HepG2 (cell line): ENCODE results near the gene TOMM20. TPM values are rescaled to one million over a fixed set of nuclear protein-coding genes. Genes with fewer than 3 reads are reported as not detected.

Source experiments
- ATF2 ChIP-seq: sonication (generic); formaldehyde crosslinking; IDR thresholded peaks from 2 replicates; pipeline ENCODE4 v1.4.0; 2020; ENCODE audit warnings: missing genetic modification reagents
- ATF7-NPFF ChIP-seq: sonication (generic); formaldehyde crosslinking; IDR thresholded peaks from 2 replicates; pipeline ENCODE4 v1.8.1; 2023; ENCODE audit warnings: mild to moderate bottlenecking, low read depth, missing genetic modification reagents, moderate library complexity
- BRCA1 ChIP-seq: sonication (generic); formaldehyde crosslinking; IDR thresholded peaks from 2 replicates; pipeline ENCODE4 v1.4.0; 2020; ENCODE audit warnings: missing genetic modification reagents
- CBFB ChIP-seq: sonication (generic); formaldehyde crosslinking; IDR thresholded peaks from 2 replicates; pipeline ENCODE4 v1.4.0; 2020; ENCODE audit warnings: missing genetic modification reagents
- EEA1 ChIP-seq: sonication (generic); formaldehyde crosslinking; IDR thresholded peaks from 2 replicates; pipeline ENCODE4 v1.5.1; 2020; ENCODE audit warnings: mild to moderate bottlenecking, missing genetic modification reagents, borderline replicate concordance
- GABPB1 ChIP-seq: IDR thresholded peaks from 2 replicates; pipeline ENCODE4 v1.6.1; 2016; ENCODE audit warnings: mild to moderate bottlenecking, missing genetic modification reagents, moderate library complexity, missing compliant biosample characterization
- IKZF5 ChIP-seq: IDR thresholded peaks from 2 replicates; pipeline ENCODE4 v1.6.1; 2018; ENCODE audit warnings: missing genetic modification reagents, mild to moderate bottlenecking, missing compliant biosample characterization
- MEF2D ChIP-seq: sonication (generic); formaldehyde crosslinking; IDR thresholded peaks from 2 replicates; pipeline ENCODE4 v1.5.1; 2020; ENCODE audit warnings: mild to moderate bottlenecking, missing genetic modification reagents
- MTF2 ChIP-seq: sonication (generic); formaldehyde crosslinking; IDR thresholded peaks from 2 replicates; pipeline ENCODE4 v1.5.0; 2020; ENCODE audit warnings: missing genetic modification reagents, borderline replicate concordance
- NFE2L1 ChIP-seq: sonication (generic); formaldehyde crosslinking; IDR thresholded peaks from 2 replicates; pipeline ENCODE4 v1.4.0; 2020; ENCODE audit warnings: missing genetic modification reagents, mild to moderate bottlenecking, borderline replicate concordance
- PCBP2 ChIP-seq: fragments of 200-400 bp; formaldehyde crosslinking; optimal IDR thresholded peaks from 2 replicates; pipeline ENCODE3; 2018; ENCODE audit warnings: low read length, low read depth; ENCODE audit not compliant: poor library complexity, severe bottlenecking
- PHF20 ChIP-seq: sonication (generic); formaldehyde crosslinking; IDR thresholded peaks from 2 replicates; pipeline ENCODE4 v1.5.0; 2020; ENCODE audit warnings: mild to moderate bottlenecking, missing genetic modification reagents
- RCOR2 ChIP-seq: IDR thresholded peaks from 2 replicates; pipeline ENCODE4 v1.6.1; 2016; ENCODE audit warnings: missing biosample characterization, missing genetic modification reagents
- RFXAP ChIP-seq: sonication (generic); formaldehyde crosslinking; IDR thresholded peaks from 2 replicates; pipeline ENCODE4 v1.4.0; 2020; ENCODE audit warnings: missing genetic modification reagents, borderline replicate concordance
- U2AF1 ChIP-seq: fragments of 200-400 bp; formaldehyde crosslinking; optimal IDR thresholded peaks from 2 replicates; pipeline ENCODE3; 2017; ENCODE audit warnings: mild to moderate bottlenecking, low read depth, low read length
- ZBTB39 ChIP-seq: sonication (generic); formaldehyde crosslinking; IDR thresholded peaks from 2 replicates; pipeline ENCODE4 v1.5.0; 2020; ENCODE audit warnings: missing genetic modification reagents
- ZEB1 ChIP-seq: IDR thresholded peaks from 2 replicates; pipeline ENCODE4 v1.6.1; 2012; ENCODE audit warnings: mild to moderate bottlenecking, low read depth, inconsistent platforms; ENCODE audit not compliant: insufficient replicate concordance
- ZNF12 ChIP-seq: sonication (generic); formaldehyde crosslinking; IDR thresholded peaks from 2 replicates; pipeline ENCODE4 v1.5.0; 2020; ENCODE audit warnings: missing genetic modification reagents
- ZNF382 ChIP-seq: sonication (generic); formaldehyde crosslinking; IDR thresholded peaks from 2 replicates; pipeline ENCODE4 v1.5.0; 2020; ENCODE audit warnings: missing genetic modification reagents, mild to moderate bottlenecking, borderline replicate concordance
- ZNF781 ChIP-seq: sonication (generic); formaldehyde crosslinking; IDR thresholded peaks from 2 replicates; pipeline ENCODE4 v1.5.1; 2020; ENCODE audit warnings: borderline replicate concordance, mild to moderate bottlenecking, missing genetic modification reagents; ENCODE audit errors: not compliant biosample characterization
- ZNF839 ChIP-seq: sonication (generic); formaldehyde crosslinking; IDR thresholded peaks from 2 replicates; pipeline ENCODE4 v1.4.0; 2020; ENCODE audit warnings: missing genetic modification reagents, mild to moderate bottlenecking, borderline replicate concordance
- polyA plus RNA-seq, 8 experiments: library from polyadenylated mRNA; depleted of rRNA in 3 of 8; stranded (reverse) in 7 of 8; unstranded in 1 of 8; fragments of >200 nt; fragmentation: Illumina TruSeq in 4 of 8; extraction: Trizol in 4 of 8; gene quantifications; 2 replicates each; pipeline versions ENCODE4 v1.2.1 to v1.2.3, GENCODE V29; 2011 to 2016; ENCODE audit warnings: low read depth in 4 of 8, missing spikeins in 1 of 8, mixed read lengths in 1 of 8; ENCODE audit not compliant: insufficient read depth in 1 of 8
- total RNA-seq, 5 experiments: library from RNA; depleted of rRNA; stranded (reverse); fragments of >200 nt; fragmentation: Illumina TruSeq; extraction: Trizol; gene quantifications; 2 replicates each; pipeline ENCODE4 v1.2.3, GENCODE V29; 2016; ENCODE audit warnings: low read depth in 1 of 5
- TF ChIP-seq, protein P1 (sequence below): sonication (generic); formaldehyde crosslinking; IDR thresholded peaks from 2 replicates; pipeline ENCODE4 v1.5.1; 2020; ENCODE audit warnings: missing genetic modification reagents, mild to moderate bottlenecking, borderline replicate concordance

The TOMM20 gene
- total and polyA plus RNA-seq, 2 of the 13 experiments (the other 11 are each of a cell fraction or from before 2014, with no cell fraction given), result 153 to 376 TPM

DNA sequence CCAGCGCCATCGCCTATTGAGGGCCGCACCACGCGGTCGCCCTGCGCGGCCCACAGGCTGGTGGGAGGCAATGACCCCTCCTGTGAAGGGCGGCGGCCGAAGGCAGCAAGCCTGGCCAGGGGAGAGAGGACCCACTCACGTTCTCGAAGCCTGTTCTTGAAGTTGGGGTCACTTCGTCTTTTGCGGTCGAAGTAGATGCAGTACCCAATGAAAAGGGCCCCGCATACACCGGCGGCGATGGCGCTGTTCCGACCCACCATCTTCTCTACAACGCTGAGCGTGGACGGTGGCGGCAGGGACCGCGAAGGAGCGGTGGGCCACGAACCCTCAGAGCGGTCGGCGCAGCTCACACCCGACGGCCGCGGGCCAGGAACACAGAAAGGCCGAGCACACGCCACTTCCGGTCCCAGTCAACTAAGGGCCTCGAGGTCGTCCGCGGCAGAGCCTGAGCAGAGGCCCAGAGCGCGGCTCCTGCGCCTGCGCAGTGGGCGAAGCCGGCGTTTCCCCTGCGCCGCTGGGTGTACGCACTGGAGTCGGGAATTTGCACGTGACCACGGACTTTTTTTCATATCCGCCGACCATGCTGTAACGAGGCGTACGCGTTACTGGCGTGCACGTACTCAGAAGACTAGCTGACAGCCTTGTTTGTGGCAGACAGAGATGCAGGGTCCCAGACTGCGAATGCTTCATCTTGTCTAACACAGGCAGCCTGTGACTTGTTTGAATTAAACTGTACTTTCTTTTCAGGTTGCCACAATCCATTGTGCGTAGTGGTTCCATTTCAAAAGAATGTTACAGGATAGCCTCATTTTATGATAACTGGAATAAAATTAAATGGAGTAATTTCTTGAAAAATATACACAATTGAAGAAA lies at the start of gene TOMM20 (continued):
- TF ChIP-seq EEA1 (CRISPR knock-in tag) (peak; percentile 85; the same call in 1 of the 2 replicates), IKZF5 (CRISPR knock-in tag) (peak; percentile 92; the same call in 1 of the 2 replicates), NFE2L1 (CRISPR knock-in tag) (peak; percentile 86; the same call in 1 of the 2 replicates), ATF2 (CRISPR knock-in tag) (peak; percentile 80), ZNF839 (CRISPR knock-in tag) (peak; percentile 89; the same call in 1 of the 2 replicates), BRCA1 (CRISPR knock-in tag) (peak; percentile 27; the same call in 1 of the 2 replicates), GABPB1 (CRISPR knock-in tag) (peak; percentile 99), MTF2 (no peak), PHF20 (peak; percentile 81), CBFB (CRISPR knock-in tag) (no peak; the same call in 1 of the 2 replicates), MEF2D (peak; percentile 94), RFXAP (CRISPR knock-in tag) (peak; percentile 88; the same call in 1 of the 2 replicates), ZNF781 (CRISPR knock-in tag) (peak; percentile 70), ATF7-NPFF (CRISPR knock-in tag) (peak; percentile 94; the same call in 1 of the 2 replicates), RCOR2 (peak; percentile 69; the same call in 1 of the 2 replicates), ZNF12 (CRISPR knock-in tag) (peak; percentile 97), U2AF1 (peak; percentile 75), ZNF382 (no peak), ZEB1 (no peak), PCBP2 (no peak), ZBTB39 (CRISPR knock-in tag) (peak; percentile 54; the same call in 1 of the 2 replicates)
- TF ChIP-seq, protein P1, sequence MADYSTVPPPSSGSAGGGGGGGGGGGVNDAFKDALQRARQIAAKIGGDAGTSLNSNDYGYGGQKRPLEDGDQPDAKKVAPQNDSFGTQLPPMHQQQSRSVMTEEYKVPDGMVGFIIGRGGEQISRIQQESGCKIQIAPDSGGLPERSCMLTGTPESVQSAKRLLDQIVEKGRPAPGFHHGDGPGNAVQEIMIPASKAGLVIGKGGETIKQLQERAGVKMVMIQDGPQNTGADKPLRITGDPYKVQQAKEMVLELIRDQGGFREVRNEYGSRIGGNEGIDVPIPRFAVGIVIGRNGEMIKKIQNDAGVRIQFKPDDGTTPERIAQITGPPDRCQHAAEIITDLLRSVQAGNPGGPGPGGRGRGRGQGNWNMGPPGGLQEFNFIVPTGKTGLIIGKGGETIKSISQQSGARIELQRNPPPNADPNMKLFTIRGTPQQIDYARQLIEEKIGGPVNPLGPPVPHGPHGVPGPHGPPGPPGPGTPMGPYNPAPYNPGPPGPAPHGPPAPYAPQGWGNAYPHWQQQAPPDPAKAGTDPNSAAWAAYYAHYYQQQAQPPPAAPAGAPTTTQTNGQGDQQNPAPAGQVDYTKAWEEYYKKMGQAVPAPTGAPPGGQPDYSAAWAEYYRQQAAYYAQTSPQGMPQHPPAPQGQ, result no peak
